ENCODE results near the gene OSM.

The OSM gene

GRCh38 chr22:30245181-30245984 lies 21.3 kb downstream of the OSM start:
- H3K36me3 ChIP-seq (ENCODE audit: control insufficient read depth, insufficient read depth, low read length) = no peaks in the 10 kb centered on the region
- H3K4me3 ChIP-seq (ENCODE audit: low read depth, low read length) = peak overlapping the region; percentile 42
- no peak overlapping the region for H3K27ac ChIP-seq
- no peaks in the 10 kb centered on the region for H3K27me3 ChIP-seq (ENCODE audit: control insufficient read depth, insufficient read depth, low read length)
- H3K4me2 ChIP-seq (ENCODE audit: low read length) = peak overlapping the region; percentile 80
- no peaks in the 10 kb centered on the region for H3K79me2 ChIP-seq
- no peaks in the 10 kb centered on the region for H3K4me1 ChIP-seq
- H3K9me3 ChIP-seq (ENCODE audit: control insufficient read depth, low read length) = no peaks in the 10 kb centered on the region
- no peak overlapping the region for H3K9ac ChIP-seq
- no peak overlapping the region for H2AFZ ChIP-seq
- no peak for TF ChIP-seq CTCF (IDR thresholded peaks at IDR 0.05)

GRCh38 chr22:30244641-30245040 lies 22.0 kb downstream of the OSM start:
- H3K27me3 ChIP-seq (ENCODE audit: control insufficient read depth, insufficient read depth, low read length) = no peaks in the 10 kb centered on the region
- no peak overlapping the region for H3K4me3 ChIP-seq (ENCODE audit: low read depth, low read length)
- no peak overlapping the region for H3K9ac ChIP-seq
- no peaks in the 10 kb centered on the region for H3K79me2 ChIP-seq
- no peak overlapping the region for H2AFZ ChIP-seq
- no peak overlapping the region for H3K4me2 ChIP-seq (ENCODE audit: low read length)
- no peak for TF ChIP-seq CTCF (IDR thresholded peaks at IDR 0.05)
- H3K9me3 ChIP-seq (ENCODE audit: control insufficient read depth, low read length) = no peaks in the 10 kb centered on the region
- H3K36me3 ChIP-seq (ENCODE audit: control insufficient read depth, insufficient read depth, low read length) = no peaks in the 10 kb centered on the region
- no peak overlapping the region for H3K27ac ChIP-seq
- H3K4me1 ChIP-seq = no peaks in the 10 kb centered on the region

GRCh38 chr22:30244066-30244465 lies 22.6 kb downstream of the OSM start:
- Histone ChIP-seq H3K4me1 (no peaks in the 10 kb centered on the region), H3K27ac (no peak overlapping the region), H3K27me3 (ENCODE audit: control insufficient read depth, insufficient read depth, low read length) (no peaks in the 10 kb centered on the region), H3K9me3 (ENCODE audit: control insufficient read depth, low read length) (no peaks in the 10 kb centered on the region), H3K9ac (no peak overlapping the region), H3K4me2 (ENCODE audit: low read length) (no peak overlapping the region), H3K36me3 (ENCODE audit: control insufficient read depth, insufficient read depth, low read length) (no peaks in the 10 kb centered on the region), H3K79me2 (no peaks in the 10 kb centered on the region), H3K4me3 (ENCODE audit: low read depth, low read length) (no peak overlapping the region), H2AFZ (no peak overlapping the region)
- TF ChIP-seq CTCF (IDR thresholded peaks at IDR 0.05) = no peak

- H3K4me2 ChIP-seq (ENCODE audit: low read length) = no peak overlapping the region
- H3K27me3 ChIP-seq (ENCODE audit: control insufficient read depth, insufficient read depth, low read length) = no peaks in the 10 kb centered on the region
- no peak overlapping the region for H3K27ac ChIP-seq
- H3K79me2 ChIP-seq = no peaks in the 10 kb centered on the region
- no peaks in the 10 kb centered on the region for H3K9me3 ChIP-seq (ENCODE audit: control insufficient read depth, low read length)
- no peaks in the 10 kb centered on the region for H3K36me3 ChIP-seq (ENCODE audit: control insufficient read depth, insufficient read depth, low read length)
- H3K4me3 ChIP-seq (ENCODE audit: low read depth, low read length) = no peak overlapping the region
- no peaks in the 10 kb centered on the region for H3K4me1 ChIP-seq
- no peak overlapping the region for H2AFZ ChIP-seq
- TF ChIP-seq CTCF (IDR thresholded peaks at IDR 0.05) = no peak
- H3K9ac ChIP-seq = no peak overlapping the region
These were observed 23.0 kb downstream of the OSM start for GRCh38 chr22:30243661-30244060.
